Ecto neural progenitor cell (in vitro differentiated cells): Measurements from ENCODE around the gene FANCC.

ENCODE experiments used
- DNase-seq: peaks from one replicate; pipeline ENCODE4 v3.0.0-alpha.2; 2018; ENCODE audit warnings: low spot score

FANCC gene

DNA sequence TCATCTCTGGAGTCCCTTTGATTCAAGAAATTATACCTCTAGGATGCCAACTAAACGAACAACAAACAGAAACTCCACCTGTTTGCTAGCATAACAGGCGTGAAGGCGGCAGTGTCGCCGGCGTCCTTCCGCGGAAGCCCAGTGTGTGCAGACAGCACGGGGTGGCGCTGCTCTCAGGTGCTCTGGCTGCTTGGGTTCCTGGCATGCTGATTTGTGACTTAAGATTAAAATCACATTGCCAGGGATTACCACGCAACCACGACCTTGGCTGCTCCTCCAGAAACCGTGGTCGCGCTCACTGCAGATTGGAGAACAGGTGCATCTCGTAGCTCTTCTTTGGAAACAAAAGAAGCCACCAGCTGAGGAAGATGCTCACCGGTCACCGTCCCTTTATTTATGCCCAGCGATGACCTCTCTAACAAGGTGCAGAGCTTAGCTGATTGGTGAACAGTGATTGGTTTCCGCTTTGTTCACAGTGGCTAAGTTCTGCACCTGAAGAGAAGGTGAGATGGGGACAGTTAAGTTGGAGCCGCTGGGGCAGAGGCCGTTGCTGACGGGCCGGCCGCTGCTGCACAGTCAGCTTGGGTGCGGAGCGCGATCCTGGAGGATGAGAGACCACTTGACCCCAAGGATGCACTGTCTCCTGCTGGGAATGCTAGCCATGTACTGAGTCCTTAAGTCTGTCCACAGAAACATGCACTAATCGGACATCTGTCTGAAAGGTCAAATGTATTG is 232.3 kb downstream of the FANCC start:
- no peak for DNase-seq

DNA sequence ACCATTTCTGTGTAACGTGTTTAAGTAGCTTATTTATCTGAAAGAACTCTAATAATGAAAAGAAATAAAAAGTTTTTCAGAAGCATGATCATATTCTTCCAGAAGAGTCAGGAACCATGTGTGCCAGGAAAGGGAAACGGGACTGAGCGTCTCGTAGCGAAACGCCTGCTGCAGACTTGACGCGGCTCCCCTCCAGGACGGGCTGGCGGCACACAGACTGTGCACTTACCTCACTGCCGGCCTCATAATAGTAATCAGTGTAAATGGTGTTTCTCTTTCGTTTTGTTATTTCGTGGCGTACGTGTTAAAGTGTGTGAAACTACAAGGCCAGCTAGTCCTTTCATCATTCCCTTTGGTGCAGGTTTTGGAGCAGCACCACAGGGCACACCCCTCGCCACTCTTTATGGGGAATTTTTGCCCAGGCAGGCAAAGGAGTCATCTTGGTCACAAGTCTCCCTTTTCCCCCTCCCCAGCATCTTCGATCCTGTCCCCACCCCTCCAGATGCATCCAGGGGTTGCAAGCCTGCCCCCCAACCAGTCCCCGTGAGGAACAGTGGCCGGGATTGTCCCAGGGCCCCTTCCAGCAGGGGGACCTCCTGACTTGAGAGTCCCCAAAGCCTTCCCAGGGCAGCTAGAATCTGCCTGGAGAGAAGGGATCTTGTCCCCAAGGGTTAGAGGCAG is 233.1 kb downstream of the FANCC start:
- no peak for DNase-seq

DNA sequence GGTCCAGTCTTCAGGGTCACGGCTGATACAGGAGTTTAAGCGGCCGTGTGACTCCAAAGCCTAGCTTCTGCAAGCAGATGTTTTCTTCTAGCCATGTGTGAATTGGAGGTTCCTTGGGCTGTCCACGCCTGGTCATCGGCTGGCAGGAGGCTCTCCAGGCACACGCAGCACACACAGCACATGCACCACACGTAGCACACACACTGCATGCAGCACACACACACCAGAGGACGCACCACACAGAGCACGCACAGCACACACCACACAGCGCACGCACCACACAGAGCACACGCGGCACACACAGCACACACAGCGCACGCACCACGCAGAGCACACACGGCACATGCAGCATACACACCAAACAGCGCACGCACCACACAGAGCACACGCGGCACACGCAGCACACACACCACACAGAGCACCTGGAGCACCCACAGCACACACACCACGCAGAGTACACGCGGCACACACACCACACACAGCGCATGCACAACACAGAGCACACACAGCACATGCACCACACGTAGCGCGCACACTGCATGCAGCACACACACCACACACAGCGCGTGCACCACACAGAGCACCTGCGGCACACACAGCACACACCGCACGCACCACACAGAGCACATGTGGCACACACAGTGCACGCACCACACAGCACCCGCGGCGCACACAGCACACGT is 234.3 kb downstream of the FANCC start:
- no peak for DNase-seq

DNA sequence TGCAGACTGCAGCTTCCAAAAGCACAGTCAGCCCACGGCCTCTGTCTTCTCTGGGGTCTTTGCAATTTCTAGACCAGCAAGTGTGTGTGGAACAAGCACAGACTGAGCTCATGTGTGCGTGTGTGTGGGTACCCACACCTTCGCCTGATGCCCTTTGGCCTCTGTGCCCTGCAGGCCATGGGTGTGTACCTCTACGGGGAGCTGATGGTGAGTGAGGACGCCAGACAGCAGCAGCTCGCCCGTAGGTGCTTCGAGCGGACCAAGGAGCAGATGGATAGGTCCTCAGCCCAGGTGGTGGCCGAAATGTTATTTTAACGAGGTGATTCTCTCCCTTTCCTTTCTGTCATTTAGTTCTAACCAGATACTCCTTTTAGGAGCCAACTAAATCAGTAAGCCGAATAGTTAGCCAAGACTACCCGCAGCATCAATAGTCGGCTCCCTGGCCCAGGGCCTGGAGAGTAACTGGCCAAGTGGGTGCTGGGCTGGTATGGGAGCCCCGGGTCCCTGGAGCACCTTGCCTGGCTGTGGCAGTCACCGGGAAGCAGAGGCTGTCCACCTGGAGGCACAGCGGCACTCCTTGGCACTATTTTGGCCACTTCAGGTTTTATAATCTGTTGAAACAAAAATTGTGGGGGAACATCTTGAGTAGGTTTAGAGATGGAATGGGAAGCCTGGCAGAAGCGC is 235.0 kb downstream of the FANCC start:
- no peak for DNase-seq

DNA sequence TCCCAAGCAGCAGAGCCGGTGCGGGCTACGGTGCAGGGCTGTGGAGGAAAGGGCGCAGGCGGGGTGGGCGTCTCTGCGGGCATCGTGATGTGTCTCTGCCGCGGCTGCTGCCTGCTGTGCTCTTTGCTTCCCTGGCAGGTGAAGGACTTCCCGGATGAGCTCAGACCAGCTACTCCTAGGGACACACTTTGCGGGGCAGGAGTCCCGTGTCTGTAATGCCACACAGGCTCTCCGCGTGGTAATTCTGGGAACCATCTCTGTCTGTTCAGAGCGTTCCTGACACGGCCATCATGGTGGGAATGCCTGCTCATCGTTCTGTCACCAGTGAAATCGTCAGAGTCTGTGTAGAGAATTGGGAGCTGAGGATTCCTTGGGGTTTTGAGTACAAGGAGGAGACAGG is 235.5 kb downstream of the FANCC start:
- no peak for DNase-seq

DNA sequence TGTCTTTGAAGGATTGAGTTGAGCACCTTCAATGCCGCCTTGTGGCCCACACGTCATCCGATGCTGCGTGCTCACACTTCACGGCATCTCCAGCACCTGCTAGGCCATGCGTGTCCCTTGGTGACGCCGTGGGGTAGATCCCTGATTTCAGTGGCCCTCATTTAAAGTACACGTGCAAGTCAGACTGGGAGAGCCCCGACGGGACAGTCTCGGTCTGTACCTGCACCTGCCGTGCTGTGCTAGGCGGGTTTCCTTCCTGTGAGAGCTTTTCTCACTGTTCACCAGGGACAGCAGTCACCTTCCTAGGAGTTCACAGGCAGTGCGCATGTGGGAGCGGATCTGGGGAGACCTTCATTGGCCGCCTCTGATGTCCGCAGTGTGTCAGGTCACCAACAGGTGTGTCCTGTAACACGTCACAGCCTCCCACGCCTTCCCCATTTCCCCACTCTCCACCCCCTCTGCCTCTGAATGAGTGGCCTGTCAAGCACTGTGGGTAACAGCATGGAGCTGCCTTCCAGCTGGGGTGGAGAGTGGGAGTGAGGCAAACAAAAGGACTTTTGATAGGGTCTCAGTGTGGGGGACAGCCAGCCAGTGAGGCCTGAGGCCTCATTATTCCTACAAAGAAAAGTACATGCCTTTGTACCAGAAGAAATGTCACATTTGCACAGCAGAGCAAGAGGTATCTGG is 236.4 kb downstream of the FANCC start:
- no peak for DNase-seq

DNA sequence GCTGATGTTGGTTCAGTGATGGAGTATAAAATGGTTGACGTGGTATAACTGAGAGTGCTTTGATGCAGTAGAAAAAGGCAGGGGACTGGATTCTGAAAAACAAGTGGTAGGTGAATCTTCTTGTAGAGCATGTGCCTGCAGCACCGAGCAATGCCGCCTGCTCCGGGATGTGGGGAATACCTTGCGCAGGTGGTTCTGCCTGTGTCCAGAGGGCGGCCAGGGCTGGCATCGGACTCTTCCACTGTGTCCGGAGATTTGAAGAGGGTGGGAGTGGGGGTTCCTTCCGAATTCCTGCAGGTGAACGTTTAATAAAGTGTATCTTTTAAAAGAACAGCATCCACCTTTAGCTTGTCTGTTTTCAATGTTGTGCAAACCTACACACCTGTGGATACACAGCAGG is 238.0 kb downstream of the FANCC start:
- no peak for DNase-seq

DNA sequence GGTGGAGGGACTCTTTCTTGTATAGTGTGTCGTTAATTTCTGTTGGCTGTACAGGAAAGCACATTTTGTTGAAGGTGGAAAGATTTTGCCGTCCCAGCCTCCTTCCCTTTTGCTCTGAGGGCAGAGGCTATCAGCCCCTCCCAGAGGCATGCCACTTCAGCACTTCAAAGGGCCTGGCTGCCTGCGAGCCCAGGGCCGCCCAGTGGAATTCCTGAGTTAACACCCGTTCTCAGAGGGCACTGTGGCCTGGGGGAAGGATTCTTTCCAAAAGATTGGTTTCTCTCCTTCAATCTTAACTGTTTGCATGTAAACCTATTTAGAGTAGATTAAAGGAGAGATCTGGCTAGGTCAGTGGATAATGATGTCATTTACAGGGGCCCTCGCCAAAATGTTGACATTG is 238.6 kb downstream of the FANCC start:
- no peak for DNase-seq

DNA sequence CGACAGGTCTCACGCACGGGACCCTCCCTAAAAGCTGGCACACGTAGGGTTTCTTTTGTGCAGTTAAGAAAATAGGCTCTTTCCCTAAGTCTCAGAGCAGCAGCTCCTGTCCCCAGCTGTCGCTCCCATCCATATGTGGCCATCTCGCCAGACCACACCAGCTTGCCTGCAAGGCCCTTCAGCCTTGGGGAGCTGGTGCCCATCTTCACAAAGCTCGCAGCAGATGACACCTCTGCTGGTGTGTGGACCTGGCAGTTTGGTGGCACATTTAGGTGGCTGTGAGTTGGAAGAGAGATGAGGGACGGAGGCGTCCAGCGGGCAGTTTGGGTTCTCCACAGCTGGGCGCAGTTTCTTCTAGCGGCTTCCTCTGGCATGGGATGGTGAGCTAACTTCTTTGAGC is 239.0 kb downstream of the FANCC start:
- no peak for DNase-seq

DNA sequence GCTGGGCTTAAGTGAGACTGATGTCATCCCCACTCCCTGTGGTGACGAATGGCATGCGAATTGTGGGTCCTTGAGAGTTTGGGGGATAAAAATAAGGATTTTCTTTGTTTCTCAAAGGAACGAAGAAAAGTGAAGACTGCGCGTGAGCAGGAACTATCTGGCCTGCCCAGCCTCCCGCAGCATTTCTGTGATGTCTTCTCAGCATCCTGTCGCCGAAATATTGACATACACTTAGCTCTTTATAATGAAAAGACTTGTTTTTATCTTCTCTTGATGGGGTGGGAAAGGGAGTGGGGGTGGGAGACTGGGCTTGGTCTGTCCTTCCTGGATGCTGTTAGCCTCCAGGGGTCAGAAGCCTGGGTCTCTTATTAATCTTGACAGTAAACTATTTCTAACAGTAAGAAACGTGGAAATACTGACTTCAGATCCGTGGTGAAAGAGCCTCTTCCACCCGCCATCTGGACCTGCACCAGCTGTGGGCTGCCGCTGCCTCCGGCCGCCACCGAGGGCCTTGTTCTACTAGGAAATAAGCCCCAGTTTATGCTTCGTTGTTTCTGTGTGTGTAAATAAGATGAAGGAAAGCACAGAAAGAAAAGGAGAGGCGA is 239.6 kb downstream of the FANCC start:
- DNase-seq, result no peak

DNA sequence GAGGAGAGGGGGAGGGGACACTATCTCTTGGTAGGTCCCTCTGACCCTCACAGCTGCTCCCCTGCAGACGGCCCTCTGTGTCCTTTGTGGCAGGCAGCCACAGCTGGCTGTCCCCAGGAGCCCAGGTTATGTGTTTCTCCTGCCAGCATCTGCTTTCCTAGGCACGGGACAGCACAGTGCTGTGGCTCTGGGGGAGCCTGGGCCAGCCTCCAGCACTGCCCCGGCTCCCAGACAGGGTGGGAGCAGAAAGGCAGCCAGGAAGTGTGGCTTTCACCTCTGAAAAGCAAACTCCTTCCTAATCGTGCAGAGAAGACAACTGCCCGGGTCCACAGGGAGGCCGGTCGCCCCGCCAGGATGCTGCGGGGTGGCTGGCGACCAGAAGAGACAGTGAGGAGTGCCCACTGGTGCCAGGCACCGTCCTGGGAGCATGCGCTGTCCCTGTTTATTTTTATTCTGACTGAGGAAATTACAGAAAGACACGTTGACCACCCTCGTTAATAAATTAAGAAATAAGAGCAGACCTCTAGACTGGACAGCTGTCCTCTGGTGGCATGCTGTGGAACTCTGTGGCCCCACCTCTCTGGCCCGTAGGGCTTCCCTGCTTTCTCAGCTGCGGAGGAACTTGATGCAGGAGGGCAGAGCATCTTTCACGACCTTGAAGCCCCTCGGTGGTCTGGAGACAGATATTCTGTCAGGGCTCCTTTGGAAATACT is 240.3 kb downstream of the FANCC start:
- no peak for DNase-seq

DNA sequence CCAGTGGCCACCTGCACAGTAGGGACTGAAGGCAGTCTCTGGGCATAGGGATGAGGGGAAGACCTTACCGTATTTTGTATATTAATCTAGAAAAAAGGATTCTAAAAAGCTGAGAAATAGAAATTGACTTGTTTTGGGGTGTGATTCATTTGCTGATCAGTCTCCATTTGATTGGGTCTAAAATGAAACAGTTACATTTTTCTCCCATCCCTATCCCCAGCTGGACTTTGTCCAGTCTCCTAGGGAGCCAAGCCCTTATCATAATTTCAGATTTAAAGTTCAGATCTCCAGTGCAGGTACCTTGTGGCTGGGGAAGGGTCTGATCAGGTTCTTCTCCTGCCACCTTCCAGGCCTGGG is 240.8 kb downstream of the FANCC start:
- no peak for DNase-seq

DNA sequence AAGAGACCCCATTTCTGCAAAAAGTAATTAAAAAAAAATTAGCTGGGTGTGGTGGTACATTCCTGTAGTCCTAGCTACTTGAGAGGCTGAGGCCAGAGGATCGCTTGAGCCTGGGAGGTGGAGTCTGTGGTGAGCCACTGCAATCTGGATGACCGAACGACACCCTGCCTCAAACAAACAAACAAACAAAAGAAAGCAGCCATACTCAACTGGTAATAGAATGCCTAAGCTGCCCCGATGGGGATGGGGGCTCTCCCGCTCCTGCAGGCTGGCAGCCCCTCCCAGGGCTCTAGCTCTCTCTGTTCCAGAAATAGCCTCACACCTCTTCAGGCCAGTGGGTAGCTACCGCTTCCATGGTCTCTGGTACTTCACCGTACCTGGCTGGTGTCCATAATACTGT is 241.8 kb downstream of the FANCC start:
- no peak for DNase-seq

DNA sequence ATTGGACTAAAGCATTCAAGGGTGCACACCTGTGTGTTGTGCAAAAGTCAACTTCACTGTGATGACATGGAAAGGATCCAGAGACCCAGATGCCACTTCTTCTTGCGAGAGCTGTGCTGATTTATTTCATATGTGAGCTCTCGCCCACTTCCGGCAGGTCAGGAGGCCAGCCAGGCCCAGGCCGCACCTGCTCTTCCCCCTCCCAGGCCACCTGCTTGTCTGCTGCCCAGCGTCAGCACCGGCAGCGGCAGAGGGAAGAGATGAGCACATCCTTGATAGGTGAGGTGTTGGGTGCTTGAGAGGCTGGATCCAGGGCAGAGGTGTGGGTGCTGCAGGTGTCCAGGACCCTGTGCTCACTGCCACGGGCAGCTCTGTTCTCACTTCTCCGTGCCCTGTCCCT is 242.9 kb downstream of the FANCC start:
- DNase-seq, result no peak

DNA sequence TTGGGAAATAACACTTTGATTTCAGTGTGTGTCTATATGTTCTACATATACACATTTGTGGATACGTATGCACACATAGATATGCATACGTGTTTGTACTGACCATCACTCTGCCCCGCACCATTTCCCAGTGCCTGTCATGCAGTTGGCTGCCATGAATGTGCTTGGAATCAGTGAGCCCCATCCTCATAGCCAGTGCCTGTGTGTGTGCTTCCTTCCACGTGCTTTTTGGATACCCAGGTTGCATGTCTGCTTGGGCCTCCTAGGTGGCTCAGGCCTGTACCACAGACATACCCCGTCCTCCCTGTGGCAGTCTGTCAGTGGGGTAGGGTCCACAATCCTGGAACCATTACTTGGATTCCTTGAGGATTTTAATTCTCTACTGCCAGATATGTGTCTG is 243.6 kb downstream of the FANCC start:
- DNase-seq, result no peak

DNA sequence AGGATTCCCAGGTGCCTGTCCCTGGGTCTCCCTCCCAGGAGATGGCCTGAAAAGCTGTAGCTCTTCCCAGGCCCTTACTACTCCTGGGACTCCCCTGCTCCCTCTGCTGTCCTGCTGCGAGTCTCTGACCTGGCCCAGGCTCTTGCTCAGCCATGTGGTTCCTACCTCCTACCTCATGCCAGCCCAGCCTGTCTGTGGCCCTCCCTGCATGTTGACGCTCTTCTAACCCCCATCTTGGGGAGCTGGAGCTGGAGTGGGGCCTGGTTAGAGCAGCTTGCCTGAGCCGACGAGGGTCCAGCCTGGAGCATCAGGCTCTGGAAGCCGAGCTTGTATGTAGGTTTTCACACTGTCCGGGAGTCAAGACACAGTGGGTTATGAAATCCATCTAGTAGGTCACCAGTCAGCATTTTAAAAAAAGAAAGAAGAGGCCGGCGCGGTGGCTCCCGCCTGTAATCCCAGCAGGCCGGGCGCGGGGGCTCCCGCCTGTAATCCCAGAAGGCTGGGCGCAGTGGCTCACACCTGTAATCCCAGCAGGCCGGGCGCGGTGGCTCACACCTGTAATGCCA is 244.4 kb downstream of the FANCC start:
- DNase-seq, result no peak

DNA sequence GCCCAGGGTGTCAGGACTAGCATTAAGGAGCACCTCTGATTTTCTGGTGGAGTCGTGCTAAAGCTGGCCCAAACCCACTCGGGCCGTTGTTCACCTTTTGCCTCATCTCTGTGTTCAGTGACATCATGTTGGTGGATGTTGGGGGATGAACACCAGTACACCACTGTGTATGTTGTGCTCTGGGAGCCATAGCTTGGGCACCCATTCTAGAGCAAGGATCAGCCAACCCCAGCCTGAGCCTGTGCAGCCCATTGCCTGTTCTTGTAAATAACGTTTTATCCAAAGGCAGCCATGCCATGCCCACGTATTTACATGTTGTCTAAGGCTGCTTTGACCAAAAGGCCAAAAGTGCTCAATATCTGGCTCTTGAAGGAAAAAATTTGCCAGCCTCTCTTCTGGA is 245.6 kb downstream of the FANCC start:
- no peak for DNase-seq

DNA sequence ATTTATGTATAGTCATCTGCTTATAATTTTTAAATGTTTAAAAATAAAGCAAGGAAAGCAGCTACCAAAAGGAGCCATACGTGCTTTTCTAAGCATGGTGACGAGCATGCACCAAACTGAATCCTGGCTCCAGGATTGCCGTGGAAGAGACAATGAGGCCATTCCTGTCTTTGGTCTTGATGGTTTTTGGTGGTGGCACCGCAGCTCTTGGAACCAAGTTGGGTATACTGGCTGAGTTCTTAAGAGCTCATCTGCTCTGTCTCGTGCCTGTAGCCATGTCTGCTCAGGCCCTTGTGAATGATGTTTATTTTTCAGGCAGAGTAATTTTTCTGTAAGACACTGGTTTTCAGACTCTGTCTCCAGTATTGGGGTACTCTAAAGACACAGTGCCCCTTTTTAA is 246.1 kb downstream of the FANCC start:
- DNase-seq, result no peak

DNA sequence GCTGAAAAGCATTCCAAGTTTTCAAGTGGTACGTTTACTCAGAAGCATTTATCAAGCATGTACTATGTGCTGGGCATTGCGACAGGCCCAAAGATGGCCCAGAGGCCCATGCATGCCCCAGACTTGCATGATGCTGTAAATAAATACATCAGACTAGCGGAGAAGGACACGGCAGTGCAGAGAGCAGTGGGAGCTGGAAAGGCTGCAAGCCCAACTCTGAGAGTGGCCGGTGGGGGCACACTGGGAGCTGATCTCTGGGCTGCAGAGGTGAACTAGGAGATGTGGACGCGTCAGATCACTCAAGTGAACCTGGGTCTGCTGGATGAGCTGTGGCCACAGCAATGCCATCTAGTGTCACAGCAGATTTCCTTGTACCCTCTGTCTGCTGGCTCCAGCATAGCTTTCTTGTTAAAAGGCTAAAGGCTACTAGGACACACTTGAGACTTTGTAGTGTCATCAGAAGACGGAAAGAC is 246.9 kb downstream of the FANCC start:
- DNase-seq, result no peak

DNA sequence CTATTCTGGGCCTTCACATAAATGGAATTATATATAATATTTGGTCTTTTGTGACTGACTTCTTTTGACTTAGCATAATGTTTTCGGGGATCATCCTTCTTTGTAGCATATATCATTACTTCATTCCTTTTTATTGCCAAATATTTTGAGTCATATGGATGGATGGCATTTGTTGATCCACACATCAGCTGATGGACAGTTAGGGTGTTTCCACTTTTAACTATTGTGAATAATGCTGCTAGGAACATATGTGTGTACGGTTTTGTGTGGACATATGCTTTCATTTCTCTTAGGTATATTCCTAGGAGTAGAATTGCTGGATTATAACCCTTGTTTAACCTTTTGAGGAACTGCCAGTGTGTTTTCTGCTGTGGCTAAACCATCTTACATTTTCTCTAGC is 249.6 kb downstream of the FANCC start:
- no peak for DNase-seq

DNA sequence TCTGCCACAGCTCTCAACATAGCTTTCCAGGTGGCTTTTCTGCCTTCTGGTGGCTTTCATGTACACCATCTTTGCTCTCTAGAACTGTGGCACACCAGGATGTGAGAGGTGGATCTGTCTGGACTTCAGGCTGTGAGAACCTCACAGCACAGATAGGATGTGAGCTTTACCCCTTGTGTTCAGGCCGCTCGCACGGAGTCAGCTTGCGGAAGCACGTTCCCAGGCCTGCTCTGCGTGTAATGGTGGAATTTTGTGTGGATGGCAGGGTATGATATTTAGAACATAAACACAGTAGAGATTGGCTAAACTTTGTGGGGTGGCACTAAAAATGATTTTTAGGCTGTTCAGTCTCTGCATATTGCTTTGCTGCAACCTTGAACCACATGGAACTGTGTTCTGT is 250.5 kb downstream of the FANCC start:
- DNase-seq, result no peak
